Measurements from ENCODE around the gene KRT222. TPM values are rescaled to one million over a fixed set of nuclear protein-coding genes. Genes with fewer than 3 reads are reported as not detected.

KRT222 gene
- total RNA-seq, 1 donor from 2014 or later = 1.3 TPM

GRCh38 chr17:40621578-40621977 is 43.4 kb downstream of the KRT222 start:
- peaks cover 3% of the 10 kb centered on the region for H3K4me1 ChIP-seq
- intact Hi-C loops (cut with DNase I) = no loop called here
- H3K27me3 ChIP-seq = no peaks in the 10 kb centered on the region
- no peak overlapping the region for H3K27ac ChIP-seq
- TF ChIP-seq CTCF (IDR thresholded peaks at IDR 0.05) = no peak
- no peaks in the 10 kb centered on the region for H3K36me3 ChIP-seq
- DNase-seq (no peak), ATAC-seq (no peak)
- no peaks in the 10 kb centered on the region for H3K9me3 ChIP-seq
- no peak overlapping the region for H3K4me3 ChIP-seq

GRCh38 chr17:40621019-40621418 is 44.0 kb downstream of the KRT222 start:
- DNase-seq (no peak), ATAC-seq (no peak)
- no peak overlapping the region for H3K4me3 ChIP-seq
- no peak for TF ChIP-seq CTCF (IDR thresholded peaks at IDR 0.05)
- H3K27ac ChIP-seq = no peak overlapping the region
- H3K27me3 ChIP-seq = no peaks in the 10 kb centered on the region
- H3K36me3 ChIP-seq = no peaks in the 10 kb centered on the region
- peaks cover 3% of the 10 kb centered on the region for H3K4me1 ChIP-seq
- intact Hi-C loops (cut with DNase I) = no loop called here
- no peaks in the 10 kb centered on the region for H3K9me3 ChIP-seq

- intact Hi-C loops (cut with DNase I) = no loop called here
- no peak for TF ChIP-seq CTCF (IDR thresholded peaks at IDR 0.05)
- peaks cover 3% of the 10 kb centered on the region for H3K4me1 ChIP-seq
- H3K4me3 ChIP-seq = no peak overlapping the region
- no peaks in the 10 kb centered on the region for H3K9me3 ChIP-seq
- no peaks in the 10 kb centered on the region for H3K36me3 ChIP-seq
- ATAC-seq = no peak
- H3K27me3 ChIP-seq = no peaks in the 10 kb centered on the region
- no peak overlapping the region for H3K27ac ChIP-seq
- no peak for DNase-seq
Observed at GRCh38 chr17:40618754-40619625, 46.0 kb downstream of the KRT222 start.

- no peaks in the 10 kb centered on the region for H3K36me3 ChIP-seq
- H3K27ac ChIP-seq = no peak overlapping the region
- no peaks in the 10 kb centered on the region for H3K9me3 ChIP-seq
- H3K27me3 ChIP-seq = no peaks in the 10 kb centered on the region
- DNase-seq = no peak
- no peak for TF ChIP-seq CTCF (IDR thresholded peaks at IDR 0.05)
- intact Hi-C loops (cut with DNase I) = no loop called here
- peak; percentile 8 for ATAC-seq
- no peak overlapping the region for H3K4me3 ChIP-seq
- peaks cover 3% of the 10 kb centered on the region for H3K4me1 ChIP-seq
Observed at GRCh38 chr17:40617678-40618240, 47.2 kb downstream of the KRT222 start.

GRCh38 chr17:40616592-40616991 is 48.4 kb downstream of the KRT222 start:
- Histone ChIP-seq H3K9me3 (no peaks in the 10 kb centered on the region), H3K4me3 (no peak overlapping the region), H3K27ac (no peak overlapping the region), H3K4me1 (no peaks in the 10 kb centered on the region), H3K27me3 (no peaks in the 10 kb centered on the region), H3K36me3 (no peaks in the 10 kb centered on the region)
- DNase-seq = no peak
- TF ChIP-seq CTCF (IDR thresholded peaks at IDR 0.05) = no peak
- no peak for ATAC-seq
- intact Hi-C loops (cut with DNase I) = no loop called here
